ENCODE results near the gene RASL11A. TPM values are rescaled to one million over a fixed set of nuclear protein-coding genes. Genes with fewer than 3 reads are reported as not detected.

RASL11A gene
- total and polyA plus RNA-seq, 2 experiments from 2014 or later: 0.51 to 1.1 TPM

- 48 to 55% methylated on average over 6 of the region's 6 CpGs for WGBS, 2 experiments (ENCODE audit: low coverage in 1 of 2, low lambda C conversion rate in 2 of 2, missing lambda C conversion rate in 2 of 2)
- Histone ChIP-seq H3K9me3 (ENCODE audit: low read depth) (no peaks in the 10 kb centered on the region), H3K36me3 (ENCODE audit: low read depth) (no peaks in the 10 kb centered on the region), H3K9ac (no peak overlapping the region), H4K20me1 (ENCODE audit: insufficient read depth) (no peaks in the 10 kb centered on the region), H3K4me1 (ENCODE audit: insufficient read depth) (no peaks in the 10 kb centered on the region), H3K4me2 (ENCODE audit: unreplicated experiment) (no peak overlapping the region), H3K9me2 (ENCODE audit: insufficient read depth) (no peaks in the 10 kb centered on the region), H2AFZ (no peak overlapping the region), H3K79me2 (ENCODE audit: insufficient read depth) (no peaks in the 10 kb centered on the region), H3K27ac (no peak overlapping the region), H3K27me3 (replicated peaks; ENCODE audit: insufficient read depth) (peaks cover 32% of the 10 kb centered on the region), H3K4me3 (no peak overlapping the region), H3F3A (ENCODE audit: insufficient read depth) (no peaks in the 10 kb centered on the region)
- in situ Hi-C loops (cut with MboI): no loop called here
- no peak for DNase-seq
- TF ChIP-seq EZH2 (IDR thresholded peaks at IDR 0.05; ENCODE audit: insufficient read depth, poor library complexity, severe bottlenecking) (no peak), EZH2phosphoT487 (IDR thresholded peaks at IDR 0.05; ENCODE audit: insufficient read depth, low read depth) (no peak)
These were observed 30.4 kb downstream of the RASL11A start for GRCh38 chr13:27300941-27301586.

- Histone ChIP-seq H3K9me3 (ENCODE audit: low read depth) (no peaks in the 10 kb centered on the region), H3K79me2 (ENCODE audit: insufficient read depth) (no peaks in the 10 kb centered on the region), H3K27ac (no peak overlapping the region), H4K20me1 (ENCODE audit: insufficient read depth) (no peaks in the 10 kb centered on the region), H3K9ac (no peak overlapping the region), H3K4me2 (ENCODE audit: unreplicated experiment) (no peak overlapping the region), H3K36me3 (ENCODE audit: low read depth) (no peaks in the 10 kb centered on the region), H3K4me3 (no peak overlapping the region), H2AFZ (no peak overlapping the region), H3K27me3 (replicated peaks; ENCODE audit: insufficient read depth) (peaks cover 21% of the 10 kb centered on the region), H3K9me2 (ENCODE audit: insufficient read depth) (no peaks in the 10 kb centered on the region), H3K4me1 (ENCODE audit: insufficient read depth) (no peaks in the 10 kb centered on the region), H3F3A (ENCODE audit: insufficient read depth) (no peaks in the 10 kb centered on the region)
- no peak for DNase-seq
- TF ChIP-seq EZH2phosphoT487 (IDR thresholded peaks at IDR 0.05; ENCODE audit: insufficient read depth, low read depth): no peak
- 51 to 52% methylated on average over 4 of the region's 4 CpGs for WGBS, 2 experiments (ENCODE audit: low coverage in 1 of 2, low lambda C conversion rate in 2 of 2, missing lambda C conversion rate in 2 of 2)
- in situ Hi-C loops (cut with MboI): no loop called here
These were observed 32.1 kb downstream of the RASL11A start for GRCh38 chr13:27302643-27303262.

- H3K9me2 ChIP-seq (ENCODE audit: insufficient read depth): no peaks in the 10 kb centered on the region
- H3K9ac ChIP-seq: no peak overlapping the region
- no peaks in the 10 kb centered on the region for H3K9me3 ChIP-seq (ENCODE audit: low read depth)
- H3K79me2 ChIP-seq (ENCODE audit: insufficient read depth): no peaks in the 10 kb centered on the region
- H3F3A ChIP-seq (ENCODE audit: insufficient read depth): no peaks in the 10 kb centered on the region
- no peak for TF ChIP-seq EZH2 (IDR thresholded peaks at IDR 0.05; ENCODE audit: insufficient read depth, poor library complexity, severe bottlenecking)
- TF ChIP-seq EZH2phosphoT487 (IDR thresholded peaks at IDR 0.05; ENCODE audit: insufficient read depth, low read depth): no peak
- H3K4me1 ChIP-seq (ENCODE audit: insufficient read depth): no peaks in the 10 kb centered on the region
- no peak overlapping the region for H2AFZ ChIP-seq
- in situ Hi-C loops (cut with MboI): no loop called here
- H4K20me1 ChIP-seq (ENCODE audit: insufficient read depth): no peaks in the 10 kb centered on the region
- H3K4me3 ChIP-seq: no peak overlapping the region
- H3K4me2 ChIP-seq (ENCODE audit: unreplicated experiment): no peak overlapping the region
- no peak overlapping the region for H3K27ac ChIP-seq
- 70 to 77% methylated on average over 4 of the region's 4 CpGs for WGBS, 2 experiments (ENCODE audit: low coverage in 1 of 2, low lambda C conversion rate in 2 of 2, missing lambda C conversion rate in 2 of 2)
- DNase-seq: no peak
- peaks cover 11% of the 10 kb centered on the region for H3K27me3 ChIP-seq (replicated peaks; ENCODE audit: insufficient read depth)
- no peaks in the 10 kb centered on the region for H3K36me3 ChIP-seq (ENCODE audit: low read depth)
These were observed 33.5 kb downstream of the RASL11A start for GRCh38 chr13:27304099-27304498.

- H3K4me3 ChIP-seq: no peak overlapping the region
- no peak for DNase-seq
- H4K20me1 ChIP-seq (ENCODE audit: insufficient read depth): no peaks in the 10 kb centered on the region
- H3K27ac ChIP-seq: no peak overlapping the region
- peaks cover 11% of the 10 kb centered on the region for H3K27me3 ChIP-seq (replicated peaks; ENCODE audit: insufficient read depth)
- no peak overlapping the region for H3K9ac ChIP-seq
- H3F3A ChIP-seq (ENCODE audit: insufficient read depth): no peaks in the 10 kb centered on the region
- in situ Hi-C loops (cut with MboI): no loop called here
- no peak overlapping the region for H3K4me2 ChIP-seq (ENCODE audit: unreplicated experiment)
- H3K79me2 ChIP-seq (ENCODE audit: insufficient read depth): no peaks in the 10 kb centered on the region
- 54 to 58% methylated on average over 2 of the region's 2 CpGs for WGBS, 2 experiments (ENCODE audit: low coverage in 1 of 2, low lambda C conversion rate in 2 of 2, missing lambda C conversion rate in 2 of 2)
- no peaks in the 10 kb centered on the region for H3K4me1 ChIP-seq (ENCODE audit: insufficient read depth)
- TF ChIP-seq EZH2 (IDR thresholded peaks at IDR 0.05; ENCODE audit: insufficient read depth, poor library complexity, severe bottlenecking) (no peak), EZH2phosphoT487 (IDR thresholded peaks at IDR 0.05; ENCODE audit: insufficient read depth, low read depth) (no peak)
- no peaks in the 10 kb centered on the region for H3K36me3 ChIP-seq (ENCODE audit: low read depth)
- H2AFZ ChIP-seq: no peak overlapping the region
- no peaks in the 10 kb centered on the region for H3K9me3 ChIP-seq (ENCODE audit: low read depth)
- H3K9me2 ChIP-seq (ENCODE audit: insufficient read depth): no peaks in the 10 kb centered on the region
These were observed 34.0 kb downstream of the RASL11A start for GRCh38 chr13:27304611-27305010.

Data from GM23248 (cell line).